ENCODE results near the gene PYGM.

Gene PYGM

DNA sequence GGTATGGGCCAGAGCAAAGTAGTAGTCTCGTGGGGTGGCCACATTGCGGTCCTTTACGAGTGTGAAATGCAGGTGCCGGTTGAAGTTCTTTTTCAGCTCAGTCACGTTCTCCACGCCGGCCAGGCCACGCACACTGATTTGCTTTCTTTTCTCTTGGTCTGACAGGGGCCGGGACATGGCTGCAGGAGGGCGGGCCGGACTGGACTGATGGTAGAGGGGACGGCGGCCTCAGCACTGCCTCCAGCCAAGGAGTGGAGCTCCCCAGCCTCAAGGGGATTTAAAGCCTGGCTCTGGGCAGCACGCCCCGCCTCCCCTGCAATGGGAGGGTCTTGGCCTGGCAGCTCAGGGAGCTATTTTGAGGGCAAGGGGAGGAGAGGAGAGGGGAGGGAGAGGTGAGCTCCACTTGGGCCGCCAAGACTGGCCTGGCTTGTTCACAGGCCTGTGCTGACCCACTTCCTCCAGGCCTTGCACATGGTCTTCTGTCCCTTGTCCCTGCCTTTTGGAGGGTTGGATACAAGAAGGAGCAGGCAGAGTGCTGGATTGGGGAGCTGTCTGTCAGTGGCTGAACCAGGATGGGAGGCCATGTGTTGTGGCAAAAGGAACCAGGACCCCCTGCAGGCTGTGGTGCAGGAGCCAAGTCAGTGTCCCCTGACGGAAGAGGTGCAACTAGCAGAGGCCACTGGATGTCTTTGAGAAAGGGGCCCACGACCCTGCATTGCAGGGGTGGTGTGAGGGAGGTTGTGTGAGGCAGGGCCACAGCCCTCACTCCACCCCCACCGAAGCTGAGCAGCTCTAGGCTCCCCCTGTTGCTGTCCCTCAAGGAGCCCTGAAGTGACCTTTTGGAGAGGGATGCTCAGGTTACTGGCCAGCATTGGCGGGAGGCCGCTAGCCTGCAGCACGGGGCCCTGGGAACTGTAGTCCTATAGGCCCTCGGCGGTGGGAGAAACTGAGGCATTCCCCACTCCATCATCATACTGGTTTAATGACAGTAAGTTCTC, at the start of gene PYGM:
TSS of gene PYGM (minus strand) at position 253 of the 998 bp plus-strand sequence. CDS start at position 177, 76 bp downstream.
- Histone ChIP-seq H3K9ac (ENCODE audit: low read depth, low read length) (no peak within 1 kb of the TSS), H3K27ac (ENCODE audit: low read depth, low read length) (peak within 1 kb of the TSS; percentile 86), H3K9me3 (ENCODE audit: control insufficient read depth, insufficient read depth, low read length) (no peaks in the 10 kb centered on the region), H3K27me3 (ENCODE audit: control insufficient read depth, insufficient read depth, low read length) (no peaks in the 10 kb centered on the region), H3K36me3 (ENCODE audit: control insufficient read depth, insufficient read depth, low read length) (peaks cover 15% of the 10 kb centered on the region), H3K4me3 (ENCODE audit: low read depth, low read length) (no peak within 1 kb of the TSS), H3K4me1 (ENCODE audit: control insufficient read depth, insufficient read depth, low read length) (peaks cover 56% of the 10 kb centered on the region)

DNA sequence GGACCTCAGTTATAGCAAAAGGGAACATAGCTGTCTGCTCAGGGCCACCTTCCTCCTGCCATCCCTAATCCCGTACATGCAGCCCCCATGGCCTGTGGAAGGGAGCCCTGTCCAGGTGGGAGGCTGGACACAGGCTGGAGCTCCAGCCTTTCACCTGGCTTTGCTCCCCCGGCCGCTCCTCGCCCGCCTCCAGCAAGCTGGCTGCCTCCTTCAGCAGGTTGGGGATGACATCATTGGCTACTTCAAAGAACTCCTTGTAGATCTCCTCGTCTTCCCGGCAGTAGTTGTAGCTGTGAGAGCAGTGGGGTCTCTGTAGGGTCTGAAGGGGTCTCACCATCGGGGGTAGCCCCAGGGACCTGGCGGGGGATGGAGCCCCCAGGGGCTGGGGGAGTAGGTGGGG, 45.7 kb upstream of the PYGM start:
- no peak overlapping the region for H3K4me3 ChIP-seq (ENCODE audit: low read depth, low read length)
- no peaks in the 10 kb centered on the region for H3K9me3 ChIP-seq (ENCODE audit: control insufficient read depth, insufficient read depth, low read length)
- peaks cover 13% of the 10 kb centered on the region for H3K4me1 ChIP-seq (ENCODE audit: control insufficient read depth, insufficient read depth, low read length)
- peaks cover 43% of the 10 kb centered on the region for H3K36me3 ChIP-seq (ENCODE audit: control insufficient read depth, insufficient read depth, low read length)
- no peaks in the 10 kb centered on the region for H3K27me3 ChIP-seq (ENCODE audit: control insufficient read depth, insufficient read depth, low read length)
- no peak overlapping the region for H3K27ac ChIP-seq (ENCODE audit: low read depth, low read length)
- no peak overlapping the region for H3K9ac ChIP-seq (ENCODE audit: low read depth, low read length)

DNA sequence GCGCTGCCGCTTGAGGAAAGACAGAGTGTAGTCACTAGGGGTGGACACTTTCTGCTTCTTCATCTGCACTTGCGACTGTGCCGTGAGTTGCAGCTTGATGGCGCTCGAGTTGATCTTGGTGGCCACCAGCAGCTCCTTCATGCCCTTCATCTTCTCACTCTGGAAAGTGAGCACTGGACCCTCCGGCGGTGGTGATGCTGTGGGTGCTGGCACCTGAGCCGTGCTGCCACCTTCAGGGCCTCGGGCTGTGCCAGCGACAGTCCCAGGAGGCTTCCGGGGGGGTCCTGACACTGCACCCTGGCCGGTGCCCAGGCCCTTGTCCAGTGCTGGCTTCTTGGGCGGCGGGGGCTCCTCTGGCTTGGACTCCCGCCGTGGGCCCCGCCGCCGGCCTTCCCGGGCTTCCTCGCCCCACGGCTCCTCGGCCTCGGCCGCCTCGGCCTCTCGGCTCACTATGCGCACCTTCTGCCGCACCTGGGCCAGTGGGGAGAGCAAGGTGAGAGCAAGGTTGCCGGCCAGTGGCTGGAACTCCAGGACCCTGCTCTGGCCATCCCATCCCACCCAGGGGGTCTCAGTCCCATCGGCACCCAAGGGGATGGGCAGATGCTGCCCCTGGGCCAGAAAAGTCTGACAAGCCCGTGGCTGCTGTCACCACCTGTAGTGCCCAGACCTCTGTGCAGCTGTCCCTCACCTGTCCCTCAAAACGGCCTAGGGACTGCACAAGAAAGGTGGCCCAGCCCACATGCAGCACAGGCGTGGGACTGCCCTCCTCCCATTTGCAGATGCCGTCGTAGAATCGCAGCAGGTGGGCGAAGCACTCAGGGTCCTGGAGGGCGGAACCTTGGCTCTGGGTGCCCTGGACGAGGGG, 44.8 kb upstream of the PYGM start:
- Histone ChIP-seq H3K27ac (ENCODE audit: low read depth, low read length) (peak overlapping the region; percentile 88), H3K36me3 (ENCODE audit: control insufficient read depth, insufficient read depth, low read length) (peaks cover 47% of the 10 kb centered on the region), H3K4me1 (ENCODE audit: control insufficient read depth, insufficient read depth, low read length) (peaks cover 13% of the 10 kb centered on the region), H3K9ac (ENCODE audit: low read depth, low read length) (no peak overlapping the region), H3K4me3 (ENCODE audit: low read depth, low read length) (peak overlapping the region; percentile 79), H3K27me3 (ENCODE audit: control insufficient read depth, insufficient read depth, low read length) (no peaks in the 10 kb centered on the region), H3K9me3 (ENCODE audit: control insufficient read depth, insufficient read depth, low read length) (no peaks in the 10 kb centered on the region)

DNA sequence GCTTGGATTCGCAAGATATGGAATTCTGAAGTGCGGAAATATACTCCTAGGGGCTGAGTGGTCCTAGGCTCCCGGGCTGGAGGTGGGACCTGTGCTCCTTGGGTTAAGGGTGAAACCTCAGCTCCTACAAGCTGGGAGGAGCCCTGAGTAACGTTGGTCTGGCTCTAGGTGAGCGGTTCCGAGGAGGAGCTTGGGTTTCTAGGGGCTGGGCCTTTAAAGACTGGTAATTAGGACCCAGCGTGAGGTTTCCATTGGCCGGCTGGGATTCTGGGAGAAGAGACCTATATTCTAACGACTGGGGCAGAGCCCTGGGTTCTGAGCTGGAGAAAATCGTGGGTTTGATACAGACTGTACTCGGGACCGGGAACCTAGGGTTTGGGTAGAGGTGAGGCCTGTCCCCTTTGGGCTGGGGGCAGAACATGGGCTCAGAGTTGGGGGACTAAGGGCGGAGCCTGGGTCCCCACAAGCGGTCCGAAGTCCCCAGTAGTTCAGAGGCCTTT, 44.1 kb upstream of the PYGM start:
- H3K27me3 ChIP-seq (ENCODE audit: control insufficient read depth, insufficient read depth, low read length): no peaks in the 10 kb centered on the region
- H3K27ac ChIP-seq (ENCODE audit: low read depth, low read length): peak overlapping the region; percentile 88
- peak overlapping the region; percentile 79 for H3K4me3 ChIP-seq (ENCODE audit: low read depth, low read length)
- no peak overlapping the region for H3K9ac ChIP-seq (ENCODE audit: low read depth, low read length)
- peaks cover 8% of the 10 kb centered on the region for H3K4me1 ChIP-seq (ENCODE audit: control insufficient read depth, insufficient read depth, low read length)
- H3K9me3 ChIP-seq (ENCODE audit: control insufficient read depth, insufficient read depth, low read length): no peaks in the 10 kb centered on the region
- peaks cover 49% of the 10 kb centered on the region for H3K36me3 ChIP-seq (ENCODE audit: control insufficient read depth, insufficient read depth, low read length)

DNA sequence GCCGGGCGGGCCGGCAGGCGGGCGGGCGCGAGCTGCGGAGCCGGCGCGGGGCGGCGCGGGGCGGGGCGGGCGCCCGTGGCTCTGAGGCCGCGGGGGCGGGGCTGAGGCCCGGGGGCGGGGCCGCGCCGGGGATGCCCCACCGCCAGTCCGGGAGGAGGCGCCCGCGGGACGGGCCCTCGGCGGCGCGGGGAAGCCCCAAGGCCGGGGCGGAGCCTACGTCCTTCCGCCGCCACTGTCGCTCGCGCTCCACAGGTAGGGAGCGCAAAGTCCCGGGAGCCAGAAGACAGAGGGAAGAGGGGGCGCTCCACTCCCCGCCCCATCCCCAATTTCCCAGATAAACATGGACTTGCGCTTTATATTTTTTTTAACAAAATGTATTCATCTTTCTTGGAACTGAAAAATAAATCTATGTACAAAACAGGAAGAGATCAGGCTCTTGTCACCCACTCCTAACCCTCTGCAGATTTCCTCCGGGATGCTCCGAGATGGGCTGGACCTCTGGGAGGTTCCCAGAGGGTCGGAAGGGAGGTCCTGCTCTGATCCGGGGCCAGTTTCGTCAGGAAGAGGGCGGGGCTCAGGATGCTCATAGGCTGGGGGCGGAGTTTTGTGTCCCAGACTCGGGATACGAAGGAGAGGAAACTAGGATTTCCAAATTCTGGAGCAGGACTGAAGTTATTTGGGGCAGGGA, 43.5 kb upstream of the PYGM start, which contains the start of gene MAP4K2:
TSS of gene MAP4K2 (minus strand) at position 57 of the 688 bp plus-strand sequence. CDS start 65 bp downstream, outside the sequence.
- Histone ChIP-seq H3K36me3 (ENCODE audit: control insufficient read depth, insufficient read depth, low read length) (peaks cover 47% of the 10 kb centered on the region), H3K4me1 (ENCODE audit: control insufficient read depth, insufficient read depth, low read length) (peaks cover 8% of the 10 kb centered on the region), H3K27ac (ENCODE audit: low read depth, low read length) (peak within 1 kb of the TSS; percentile 88)

DNA sequence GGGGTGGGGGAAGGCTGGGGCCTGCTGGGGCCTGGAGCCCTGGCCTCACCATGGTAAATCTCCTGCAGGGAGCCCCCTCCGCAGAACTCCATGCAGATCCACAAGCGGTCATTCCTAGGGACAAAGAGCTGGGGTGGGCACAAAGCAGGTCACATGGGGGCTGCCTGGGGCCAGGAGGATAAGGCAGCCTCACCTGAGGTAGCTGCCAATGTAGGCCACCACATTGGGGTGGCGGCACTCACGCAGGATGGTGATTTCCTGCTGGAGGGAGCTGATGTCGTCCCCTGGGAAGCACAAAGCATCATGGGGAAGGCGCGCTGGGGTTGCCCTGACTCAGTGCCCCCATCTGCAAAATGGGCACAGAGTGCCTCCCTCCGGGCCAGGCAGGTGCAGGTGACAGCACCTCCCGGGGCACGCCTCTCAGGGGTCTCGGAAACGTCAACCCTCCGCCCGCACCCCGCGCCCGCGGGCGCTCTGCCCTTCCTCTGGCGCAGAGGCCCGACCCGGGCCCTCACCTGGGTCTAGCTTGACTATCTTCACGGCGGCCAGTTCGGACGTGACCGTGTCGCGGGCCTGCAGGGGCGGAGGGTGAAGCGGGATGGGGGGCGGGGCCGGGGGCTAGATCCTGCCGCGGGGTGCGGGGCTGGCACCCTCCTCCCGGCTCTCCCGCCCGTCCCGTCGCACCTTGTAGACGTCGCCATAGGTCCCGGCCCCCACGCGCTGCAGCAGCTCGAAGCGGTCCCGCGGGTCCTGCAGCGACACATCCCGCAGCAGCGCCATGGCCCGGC, 42.8 kb upstream of the PYGM start:
- Histone ChIP-seq H3K9ac (ENCODE audit: low read depth, low read length) (no peak overlapping the region), H3K4me1 (ENCODE audit: control insufficient read depth, insufficient read depth, low read length) (peaks cover 8% of the 10 kb centered on the region), H3K36me3 (ENCODE audit: control insufficient read depth, insufficient read depth, low read length) (peaks cover 40% of the 10 kb centered on the region), H3K27me3 (ENCODE audit: control insufficient read depth, insufficient read depth, low read length) (no peaks in the 10 kb centered on the region), H3K27ac (ENCODE audit: low read depth, low read length) (no peak overlapping the region), H3K4me3 (ENCODE audit: low read depth, low read length) (peak overlapping the region; percentile 66), H3K9me3 (ENCODE audit: control insufficient read depth, insufficient read depth, low read length) (no peaks in the 10 kb centered on the region)

More for the DNA sequence above, 43.5 kb upstream of the PYGM start, which contains the start of gene MAP4K2:
- Histone ChIP-seq H3K9ac (ENCODE audit: low read depth, low read length) (peak within 1 kb of the TSS; percentile 46), H3K4me3 (ENCODE audit: low read depth, low read length) (peak within 1 kb of the TSS; percentile 79), H3K9me3 (ENCODE audit: control insufficient read depth, insufficient read depth, low read length) (no peaks in the 10 kb centered on the region), H3K27me3 (ENCODE audit: control insufficient read depth, insufficient read depth, low read length) (no peaks in the 10 kb centered on the region)

DNA sequence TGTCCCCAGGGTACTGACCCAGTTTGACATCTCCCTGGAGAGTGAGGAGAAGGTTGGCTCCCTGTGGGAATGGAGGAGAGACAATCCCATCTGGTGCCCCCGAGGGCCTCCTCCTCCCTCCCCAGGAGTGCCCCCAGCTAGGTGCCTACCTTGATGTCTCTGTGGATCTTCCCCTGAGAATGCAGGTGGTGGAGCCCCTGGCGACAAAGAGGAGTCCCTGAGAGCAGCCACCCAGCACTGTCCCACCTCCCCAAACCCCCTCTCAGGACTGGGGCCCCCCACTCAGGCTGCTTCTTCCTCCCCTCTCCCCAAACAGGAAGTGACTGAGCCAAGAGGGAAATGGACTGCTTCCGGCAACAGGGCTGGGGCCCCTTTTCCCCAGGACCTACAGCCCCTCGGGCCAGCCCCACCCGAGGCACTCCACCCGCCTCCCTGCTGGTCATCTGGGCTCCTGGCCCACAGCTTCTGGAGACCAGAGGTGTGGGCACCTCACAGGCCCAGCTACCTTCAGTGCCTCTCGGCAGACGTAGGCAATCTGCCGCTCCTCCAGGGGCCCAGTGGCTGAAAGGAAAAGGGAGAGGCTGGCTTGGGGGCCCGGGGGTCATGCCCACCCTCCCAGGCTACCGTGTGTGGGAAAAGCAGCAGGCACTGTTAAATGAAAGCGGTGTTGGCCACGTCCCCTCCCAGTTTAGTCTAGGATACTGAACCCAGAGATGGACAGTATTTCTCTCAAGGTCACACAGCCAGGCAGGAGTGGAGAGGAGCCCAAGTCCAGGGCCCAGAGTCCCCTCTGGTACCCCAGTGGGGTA, 42.0 kb upstream of the PYGM start:
- H3K36me3 ChIP-seq (ENCODE audit: control insufficient read depth, insufficient read depth, low read length): peaks cover 35% of the 10 kb centered on the region
- peaks cover 8% of the 10 kb centered on the region for H3K4me1 ChIP-seq (ENCODE audit: control insufficient read depth, insufficient read depth, low read length)
- no peak overlapping the region; the same call in 1 of the 2 replicates for H3K4me3 ChIP-seq (ENCODE audit: low read depth, low read length)
- no peak overlapping the region for H3K9ac ChIP-seq (ENCODE audit: low read depth, low read length)
- no peak overlapping the region for H3K27ac ChIP-seq (ENCODE audit: low read depth, low read length)
- no peaks in the 10 kb centered on the region for H3K9me3 ChIP-seq (ENCODE audit: control insufficient read depth, insufficient read depth, low read length)
- no peaks in the 10 kb centered on the region for H3K27me3 ChIP-seq (ENCODE audit: control insufficient read depth, insufficient read depth, low read length)

DNA sequence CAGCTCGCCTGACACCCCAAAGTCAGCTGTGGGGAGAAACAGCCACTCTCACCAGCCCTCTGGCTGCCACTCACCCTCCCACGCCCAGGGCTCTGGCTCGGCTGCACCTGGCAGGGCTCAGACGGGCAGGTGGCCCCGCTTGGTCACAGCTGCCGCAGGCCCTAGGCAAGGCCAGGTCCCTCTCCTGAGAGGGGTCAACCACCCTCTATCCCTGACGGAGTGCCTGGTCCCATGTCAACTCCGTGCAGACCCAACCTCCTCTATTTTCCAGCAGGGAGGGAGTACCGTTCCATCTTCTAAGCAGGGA, 41.3 kb upstream of the PYGM start:
- H3K9me3 ChIP-seq (ENCODE audit: control insufficient read depth, insufficient read depth, low read length): no peaks in the 10 kb centered on the region
- no peak overlapping the region for H3K27ac ChIP-seq (ENCODE audit: low read depth, low read length)
- no peaks in the 10 kb centered on the region for H3K27me3 ChIP-seq (ENCODE audit: control insufficient read depth, insufficient read depth, low read length)
- peaks cover 34% of the 10 kb centered on the region for H3K36me3 ChIP-seq (ENCODE audit: control insufficient read depth, insufficient read depth, low read length)
- peaks cover 8% of the 10 kb centered on the region for H3K4me1 ChIP-seq (ENCODE audit: control insufficient read depth, insufficient read depth, low read length)
- H3K9ac ChIP-seq (ENCODE audit: low read depth, low read length): no peak overlapping the region
- no peak overlapping the region for H3K4me3 ChIP-seq (ENCODE audit: low read depth, low read length)

DNA sequence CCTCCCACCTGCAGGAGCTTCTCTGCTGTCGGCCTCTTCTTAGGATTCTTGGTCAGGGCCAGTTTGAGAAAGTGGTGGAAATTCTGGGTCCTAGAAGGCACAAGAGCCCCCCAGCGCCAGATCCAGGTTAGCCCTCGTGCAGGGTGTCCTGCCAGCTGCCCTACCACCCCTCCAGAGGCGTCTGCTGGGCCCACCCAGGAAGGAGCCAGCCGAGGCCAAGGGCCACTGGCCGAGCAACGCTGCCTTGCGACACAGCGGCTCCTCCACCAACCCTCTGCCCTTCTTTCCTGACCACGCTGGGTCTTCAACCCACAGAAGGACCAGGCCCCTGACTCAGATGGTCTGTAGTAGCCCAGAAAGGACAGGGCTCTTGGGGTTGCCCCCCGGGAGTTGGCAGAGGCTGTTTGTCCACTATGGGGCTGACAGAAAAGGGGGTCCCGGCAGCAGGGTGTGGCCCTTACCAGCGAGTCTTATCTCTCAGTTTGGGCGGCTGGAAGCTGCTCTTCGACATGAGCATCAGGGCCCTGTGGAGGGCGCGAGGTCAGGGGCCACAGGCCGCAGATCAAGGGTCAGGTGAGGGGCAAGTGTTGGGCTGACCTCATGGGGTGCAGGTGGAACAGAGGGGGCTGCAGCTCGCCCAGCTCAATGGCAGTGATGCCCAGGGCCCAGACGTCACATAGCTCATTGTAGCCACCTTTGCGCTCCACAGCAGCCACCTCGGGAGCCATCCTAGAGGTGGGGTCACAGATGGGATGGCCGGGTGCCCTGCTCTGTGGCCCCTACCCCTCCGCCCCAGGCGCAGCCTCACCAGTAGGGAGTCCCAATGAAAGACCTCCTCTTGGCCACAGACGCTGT, 40.8 kb upstream of the PYGM start:
- Histone ChIP-seq H3K4me1 (ENCODE audit: control insufficient read depth, insufficient read depth, low read length) (peaks cover 8% of the 10 kb centered on the region), H3K36me3 (ENCODE audit: control insufficient read depth, insufficient read depth, low read length) (peaks cover 29% of the 10 kb centered on the region), H3K27me3 (ENCODE audit: control insufficient read depth, insufficient read depth, low read length) (no peaks in the 10 kb centered on the region), H3K4me3 (ENCODE audit: low read depth, low read length) (no peak overlapping the region), H3K27ac (ENCODE audit: low read depth, low read length) (no peak overlapping the region), H3K9me3 (ENCODE audit: control insufficient read depth, insufficient read depth, low read length) (no peaks in the 10 kb centered on the region), H3K9ac (ENCODE audit: low read depth, low read length) (no peak overlapping the region)

All from HUES48 (cell line).